OCI-LY3 (cell line): ENCODE measurements around the gene TOMM70.
"Not testable (repeated sequence)": the region's sequence is repeated elsewhere in the genome, so short reads cannot be mapped to it uniquely, and the experiment has no call there.

Experiments used
- H2AFZ ChIP-seq: fragments of 200-600, 300-600 bp; shearing (Covaris generic); 2 replicates; pipeline ENCODE4 v1.6.0; 2014; ENCODE audit warnings: antibody characterized with exemption, low read depth, low read length
- H3K27ac ChIP-seq: fragments of 200-600, 300-600 bp; sonication (generic); 2 replicates; pipeline ENCODE4 v1.5.1; 2014; ENCODE audit warnings: mild to moderate bottlenecking, low read length, moderate library complexity, mixed read lengths
- H3K27me3 ChIP-seq: fragments of 200-600, 300-600 bp; sonication (generic); 2 replicates; pipeline ENCODE4 v1.6.1; 2014; ENCODE audit warnings: low read depth, low read length, mixed read lengths
- H3K36me3 ChIP-seq: fragments of 200-600, 300-600 bp; sonication (generic); replicated peaks from 2 replicates; pipeline ENCODE3; 2014; ENCODE audit warnings: low read depth, low read length, mixed read lengths
- H3K4me1 ChIP-seq: fragments of 300-600, 200-600 bp; sonication (generic); 2 replicates; pipeline ENCODE4 v1.6.1; 2014; ENCODE audit warnings: low read length, mixed read lengths
- H3K4me2 ChIP-seq: fragments of 200-600, 300-600 bp; sonication (generic); 2 replicates; pipeline ENCODE4 v1.6.1; 2014; ENCODE audit warnings: low read length, mixed read lengths
- H3K4me3 ChIP-seq: fragments of 300-600, 200-600 bp; sonication (generic); 2 replicates; pipeline ENCODE4 v1.5.1; 2014; ENCODE audit warnings: antibody characterized with exemption, mild to moderate bottlenecking, low read length, moderate library complexity
- H3K79me2 ChIP-seq: fragments of 300-600, 200-600 bp; shearing (Covaris generic); 2 replicates; pipeline ENCODE4 v1.6.1; 2014; ENCODE audit warnings: mild to moderate bottlenecking, low read length, mixed read lengths
- H3K9ac ChIP-seq: fragments of 300-600, 200-600 bp; shearing (Covaris generic); 2 replicates; pipeline ENCODE4 v1.6.0; 2014; ENCODE audit warnings: mild to moderate bottlenecking, low read length, moderate library complexity
- H3K9me3 ChIP-seq: fragments of 200-600, 300-600 bp; shearing (Covaris generic); 2 replicates; pipeline ENCODE4 v1.6.1; 2014; ENCODE audit warnings: low read length, mixed read lengths; ENCODE audit not compliant: insufficient read depth
- H4K20me1 ChIP-seq: fragments of 200-600, 300-600 bp; sonication (generic); 2 replicates; pipeline ENCODE4 v1.6.1; 2016; ENCODE audit warnings: low read length, mixed read lengths; ENCODE audit not compliant: insufficient read depth
- CTCF ChIP-seq: fragments of 200-600, 300-600 bp; sonication (generic); IDR thresholded peaks from 2 replicates; pipeline ENCODE4 v1.5.1; 2014; ENCODE audit warnings: antibody characterized with exemption, low read length, low read depth
- EZH2phosphoT487 ChIP-seq: fragments of 200-600 bp; shearing (Covaris generic); IDR thresholded peaks from 2 replicates; pipeline ENCODE4 v1.6.1; 2018; ENCODE audit warnings: antibody characterized with exemption, mixed run types, low read depth

TOMM70 gene

DNA sequence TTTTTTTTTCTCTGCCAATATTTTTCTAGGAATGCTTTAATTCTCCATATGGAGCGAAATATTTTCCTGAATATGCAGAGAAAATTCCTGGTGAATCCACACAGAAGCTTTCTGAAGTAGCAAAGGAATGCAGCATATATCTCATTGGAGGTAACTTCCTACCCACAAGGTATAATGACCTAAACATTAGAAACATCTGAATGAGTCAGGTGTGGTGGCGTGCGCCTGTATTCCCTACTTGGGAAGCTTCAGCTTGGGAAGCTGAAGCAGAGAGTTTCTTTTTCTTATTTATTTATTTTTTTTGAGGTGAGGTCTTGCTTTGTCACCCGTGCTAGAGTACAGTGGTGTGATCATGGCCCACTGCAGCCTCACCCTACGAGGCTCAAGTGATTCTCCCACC, 61.1 kb downstream of the TOMM70 start:
- Histone ChIP-seq H3K9me3 (no peaks in the 10 kb centered on the region), H3K4me3 (no peak overlapping the region), H3K27ac (no peak overlapping the region), H3K9ac (no peak overlapping the region), H3K4me2 (no peak overlapping the region), H3K4me1 (peaks cover 5% of the 10 kb centered on the region), H3K27me3 (no peaks in the 10 kb centered on the region), H2AFZ (no peak overlapping the region), H3K79me2 (peaks cover 11% of the 10 kb centered on the region; the same call in 1 of the 2 replicates), H3K36me3 (peaks cover 41% of the 10 kb centered on the region), H4K20me1 (no peaks in the 10 kb centered on the region)
- TF ChIP-seq CTCF (no peak), EZH2phosphoT487 (no peak)

- no peak for TF ChIP-seq CTCF
- no peak for TF ChIP-seq EZH2phosphoT487
- H3K9ac ChIP-seq, result no peak overlapping the region
- no peak overlapping the region for H2AFZ ChIP-seq
- peaks cover 5% of the 10 kb centered on the region for H3K4me1 ChIP-seq
- no peaks in the 10 kb centered on the region for H3K27me3 ChIP-seq
- H3K79me2 ChIP-seq, result peaks cover 11% of the 10 kb centered on the region; the same call in 1 of the 2 replicates
- no peak overlapping the region for H3K4me3 ChIP-seq
- H3K4me2 ChIP-seq, result no peak overlapping the region
- no peaks in the 10 kb centered on the region for H4K20me1 ChIP-seq
- no peaks in the 10 kb centered on the region for H3K9me3 ChIP-seq
- H3K36me3 ChIP-seq, result peaks cover 38% of the 10 kb centered on the region
- H3K27ac ChIP-seq, result no peak overlapping the region
Measured at GRCh38 chr3:100338911-100339310, 62.0 kb downstream of the TOMM70 start.

DNA sequence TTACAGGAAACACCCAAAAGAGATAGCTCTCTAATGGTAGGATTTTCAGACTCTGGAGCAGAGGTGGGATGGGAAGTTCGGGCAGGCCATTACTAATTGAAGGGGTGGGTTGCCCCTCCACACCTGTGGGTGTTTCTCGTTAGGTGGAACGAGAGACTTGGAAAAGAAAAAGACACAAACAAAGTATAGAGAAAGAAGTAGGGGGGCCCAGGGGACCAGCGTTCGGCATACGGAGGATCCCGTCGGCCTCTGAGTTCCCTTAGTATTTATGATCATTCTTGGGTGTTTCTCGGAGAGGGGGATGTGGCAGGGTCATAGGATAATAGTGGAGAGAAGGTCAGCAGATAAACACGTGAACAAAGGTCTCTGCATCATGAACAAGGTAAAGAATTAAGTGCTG, 64.7 kb downstream of the TOMM70 start:
- not testable (repeated sequence) for H3K4me2 ChIP-seq, H2AFZ ChIP-seq, H3K4me3 ChIP-seq, H3K27me3 ChIP-seq, H3K27ac ChIP-seq, H3K4me1 ChIP-seq, H4K20me1 ChIP-seq, H3K9me3 ChIP-seq, H3K9ac ChIP-seq
- Histone ChIP-seq H3K79me2 (peaks cover 11% of the 10 kb centered on the region; the same call in 1 of the 2 replicates), H3K36me3 (peaks cover 17% of the 10 kb centered on the region)

GRCh38 chr3:100335434-100335833, 65.5 kb downstream of the TOMM70 start:
- Histone ChIP-seq H3K79me2 (peaks cover 11% of the 10 kb centered on the region; the same call in 1 of the 2 replicates), H3K4me3 (peak overlapping the region; percentile 79), H3K4me1 (peaks cover 5% of the 10 kb centered on the region), H3K9me3 (no peaks in the 10 kb centered on the region), H4K20me1 (no peaks in the 10 kb centered on the region), H3K9ac (peak overlapping the region; percentile 61), H3K4me2 (peak overlapping the region; percentile 75), H2AFZ (peak overlapping the region; percentile 59), H3K36me3 (peaks cover 9% of the 10 kb centered on the region), H3K27ac (peak overlapping the region; percentile 27; the same call in 1 of the 2 replicates), H3K27me3 (no peaks in the 10 kb centered on the region)
- TF ChIP-seq EZH2phosphoT487, result no peak
- no peak for TF ChIP-seq CTCF
